DOHH2 (cell line): ENCODE data around the gene GATA2.

Experiments used
- H3F3A ChIP-seq: fragments of 200-600 bp; sonication (generic), shearing (Covaris generic); 2 replicates; pipeline ENCODE4 v1.6.0; 2016; ENCODE audit warnings: antibody characterized with exemption, mild to moderate bottlenecking; ENCODE audit not compliant: control insufficient read depth, insufficient read depth
- H3K27ac ChIP-seq: fragments of 200-600 bp; sonication (generic); 2 replicates; pipeline ENCODE4 v1.5.1; 2014; ENCODE audit warnings: low read depth, mild to moderate bottlenecking, low read length, moderate library complexity
- H3K27me3 ChIP-seq: fragments of 200-600 bp; sonication (generic); 2 replicates; pipeline ENCODE4 v1.6.1; 2014; ENCODE audit warnings: mild to moderate bottlenecking, low read length, mixed read lengths; ENCODE audit not compliant: control insufficient read depth
- H3K36me3 ChIP-seq: fragments of 200-600 bp; sonication (generic); 2 replicates; pipeline ENCODE4 v1.6.1; 2014; ENCODE audit warnings: mild to moderate bottlenecking, low read length, moderate library complexity, mixed read lengths; ENCODE audit not compliant: control insufficient read depth
- H3K4me1 ChIP-seq: fragments of 200-600 bp; sonication (generic); 2 replicates; pipeline ENCODE4 v1.6.1; 2014; ENCODE audit warnings: mild to moderate bottlenecking, low read length, mixed read lengths; ENCODE audit not compliant: control insufficient read depth
- H3K4me2 ChIP-seq: fragments of 200-600 bp; sonication (generic); 2 replicates; pipeline ENCODE4 v1.6.0; 2014; ENCODE audit warnings: mild to moderate bottlenecking, low read length, moderate library complexity
- H3K4me3 ChIP-seq: fragments of 200-600 bp; sonication (generic); 2 replicates; pipeline ENCODE4 v1.5.1; 2014; ENCODE audit warnings: mild to moderate bottlenecking, low read length, mixed read lengths
- H3K79me2 ChIP-seq: fragments of 200-600 bp; sonication (generic); 2 replicates; pipeline ENCODE4 v1.6.1; 2014; ENCODE audit warnings: mild to moderate bottlenecking, low read length, mixed read lengths; ENCODE audit not compliant: control insufficient read depth
- H3K9me2 ChIP-seq: fragments of 200-600 bp; sonication (generic); replicated peaks from 2 replicates; pipeline ENCODE4 v1.6.1; 2014; ENCODE audit warnings: mild to moderate bottlenecking, low read length, mixed read lengths; ENCODE audit not compliant: control insufficient read depth
- H3K9me3 ChIP-seq: fragments of 200-600 bp; sonication (generic); 2 replicates; pipeline ENCODE4 v1.6.1; 2014; ENCODE audit warnings: antibody characterized with exemption, low read length, mixed read lengths; ENCODE audit not compliant: control insufficient read depth, insufficient read depth
- H4K20me1 ChIP-seq: fragments of 200-600 bp; sonication (generic); 2 replicates; pipeline ENCODE4 v1.6.0; 2014; ENCODE audit warnings: low read depth, mild to moderate bottlenecking, antibody characterized with exemption, low read length, moderate library complexity; ENCODE audit not compliant: control insufficient read depth, insufficient read depth
- CTCF ChIP-seq: fragments of 200-600 bp; sonication (generic); IDR thresholded peaks from one replicate; pipeline ENCODE4 v1.5.1; 2014; ENCODE audit warnings: antibody characterized with exemption, mild to moderate bottlenecking, low read depth, low read length; ENCODE audit not compliant: poor library complexity, severe bottlenecking
- EZH2phosphoT487 ChIP-seq: fragments of 200-600 bp; sonication (generic); IDR thresholded peaks from 2 replicates; pipeline ENCODE4 v1.6.1; 2017; ENCODE audit warnings: borderline replicate concordance, mild to moderate bottlenecking, antibody characterized with exemption, low read length, moderate library complexity, mixed read lengths

The GATA2 gene

GRCh38 chr3:128475355-128475754 lies 17.6 kb downstream of the GATA2 start:
- Histone ChIP-seq H3K9me2 (no peaks in the 10 kb centered on the region), H3K4me3 (no peak overlapping the region), H3K79me2 (no peaks in the 10 kb centered on the region), H3K27me3 (no peaks in the 10 kb centered on the region), H3K9me3 (no peaks in the 10 kb centered on the region), H3K4me1 (no peaks in the 10 kb centered on the region), H4K20me1 (no peaks in the 10 kb centered on the region), H3K27ac (no peak overlapping the region), H3K36me3 (no peaks in the 10 kb centered on the region), H3K4me2 (no peak overlapping the region), H3F3A (no peaks in the 10 kb centered on the region)
- TF ChIP-seq CTCF (no peak), EZH2phosphoT487 (no peak)

GRCh38 chr3:128473737-128474136 lies 19.3 kb downstream of the GATA2 start:
- H3K4me1 ChIP-seq: no peaks in the 10 kb centered on the region
- no peaks in the 10 kb centered on the region for H3K27me3 ChIP-seq
- no peaks in the 10 kb centered on the region for H3K9me2 ChIP-seq
- no peak overlapping the region for H3K4me2 ChIP-seq
- no peaks in the 10 kb centered on the region for H3F3A ChIP-seq
- no peaks in the 10 kb centered on the region for H3K79me2 ChIP-seq
- no peak overlapping the region for H3K27ac ChIP-seq
- H4K20me1 ChIP-seq: no peaks in the 10 kb centered on the region
- H3K4me3 ChIP-seq: no peak overlapping the region
- H3K36me3 ChIP-seq: no peaks in the 10 kb centered on the region
- no peak for TF ChIP-seq EZH2phosphoT487
- no peak for TF ChIP-seq CTCF
- H3K9me3 ChIP-seq: no peaks in the 10 kb centered on the region

DNA sequence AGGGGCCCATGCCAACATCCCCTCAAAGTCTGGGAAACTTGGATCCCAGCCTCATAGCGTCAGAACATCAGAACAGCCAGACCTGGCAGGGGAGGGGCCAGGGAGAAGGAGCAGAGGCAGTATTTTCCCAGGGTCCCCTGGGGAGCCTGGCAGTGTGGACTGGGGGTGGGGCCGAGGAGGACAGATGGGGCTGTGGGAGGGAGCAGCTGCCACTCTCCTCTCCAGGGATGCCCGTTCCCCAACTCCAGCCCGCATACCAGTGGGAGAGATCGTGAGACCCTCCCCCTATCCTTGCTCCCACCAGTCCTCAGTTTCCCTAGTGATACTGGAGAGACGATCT lies 19.9 kb downstream of the GATA2 start:
- no peaks in the 10 kb centered on the region for H3F3A ChIP-seq
- no peaks in the 10 kb centered on the region for H3K36me3 ChIP-seq
- no peaks in the 10 kb centered on the region for H3K79me2 ChIP-seq
- H3K4me1 ChIP-seq: no peaks in the 10 kb centered on the region
- no peaks in the 10 kb centered on the region for H3K9me2 ChIP-seq
- H3K9me3 ChIP-seq: no peaks in the 10 kb centered on the region
- H3K4me2 ChIP-seq: no peak overlapping the region
- TF ChIP-seq CTCF: no peak
- no peak for TF ChIP-seq EZH2phosphoT487
- no peaks in the 10 kb centered on the region for H4K20me1 ChIP-seq
- no peaks in the 10 kb centered on the region for H3K27me3 ChIP-seq
- no peak overlapping the region for H3K27ac ChIP-seq
- no peak overlapping the region for H3K4me3 ChIP-seq

- Histone ChIP-seq H3F3A (no peaks in the 10 kb centered on the region), H3K79me2 (no peaks in the 10 kb centered on the region), H3K4me2 (no peak overlapping the region), H3K9me3 (no peaks in the 10 kb centered on the region), H3K27me3 (no peaks in the 10 kb centered on the region), H3K36me3 (no peaks in the 10 kb centered on the region), H3K27ac (no peak overlapping the region), H3K4me1 (no peaks in the 10 kb centered on the region), H4K20me1 (no peaks in the 10 kb centered on the region), H3K9me2 (no peaks in the 10 kb centered on the region), H3K4me3 (no peak overlapping the region)
- TF ChIP-seq CTCF (no peak), EZH2phosphoT487 (no peak)
These were observed 20.4 kb downstream of the GATA2 start for GRCh38 chr3:128472449-128473179.
